Jurkat, Clone E6-1 (cell line): ENCODE measurements around the gene CENPQ.

ENCODE experiments used
- DNase-seq: peaks from one replicate; pipeline ENCODE4 v3.0.0-alpha.2; 2011; ENCODE audit warnings: low read depth, low spot score
- H3K4me3 ChIP-seq: 2 replicates; pipeline ENCODE4 v1.5.1; 2011; ENCODE audit warnings: mild to moderate bottlenecking, low read length, control low read depth, moderate library complexity

CENPQ gene

DNA sequence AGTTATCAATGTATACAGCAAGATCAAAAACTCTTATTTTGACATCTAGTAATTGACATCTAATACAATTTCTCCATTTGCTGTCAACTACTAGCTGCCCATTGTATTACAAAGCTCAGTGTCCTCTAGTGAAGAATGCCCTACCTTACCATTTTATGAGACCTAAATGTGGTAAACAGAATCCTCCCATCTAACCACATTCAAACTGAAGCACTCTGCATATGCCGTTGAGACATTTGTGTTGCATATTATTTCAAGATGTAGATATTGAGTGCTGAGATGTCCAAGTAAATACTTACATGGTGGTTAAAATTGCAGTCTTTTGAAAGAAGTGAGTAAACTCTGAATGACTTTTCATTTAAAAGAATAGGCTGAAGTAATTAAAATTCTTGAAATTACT is 36.0 kb downstream of the CENPQ start:
- H3K4me3 ChIP-seq, result no peak overlapping the region
- DNase-seq, result no peak

- no peak for DNase-seq
- no peak within 1 kb of the TSS for H3K4me3 ChIP-seq
These were observed 36.5 kb downstream of the CENPQ start, which contains the start of gene GLYATL3 for GRCh38 chr6:49499623-49500022. Gene GLYATL3 (plus strand): TSS chr6:49499923. CDS start chr6:49511991, 12,068 bp downstream.

GRCh38 chr6:49504666-49505065 is 41.5 kb downstream of the CENPQ start:
- no peak for DNase-seq
- H3K4me3 ChIP-seq, result no peak overlapping the region

DNA sequence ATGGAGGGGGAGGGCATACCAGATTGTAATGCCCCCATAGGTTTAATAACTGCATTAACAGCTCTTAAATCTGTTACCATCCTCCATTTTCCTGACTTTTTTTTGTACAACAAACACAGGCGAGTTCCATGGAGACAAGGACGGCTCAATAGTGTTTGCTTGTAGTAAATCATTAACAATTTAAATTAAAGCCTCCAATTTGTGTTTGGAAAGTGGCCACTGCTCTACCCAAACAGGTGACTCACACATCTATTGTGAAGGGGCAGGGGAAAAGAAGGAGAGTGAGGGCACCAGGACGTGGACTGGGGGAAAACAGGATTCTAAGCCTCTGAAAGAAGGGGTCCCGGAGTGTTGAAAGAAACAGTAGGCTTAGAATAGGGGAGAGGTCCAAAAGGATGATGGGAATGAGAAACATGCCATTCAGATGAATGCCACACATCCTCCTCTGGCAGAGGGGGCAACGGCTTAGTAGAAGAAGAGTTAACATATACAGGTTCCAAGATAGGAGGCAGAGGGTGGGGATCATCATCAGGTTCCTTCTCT is 43.5 kb downstream of the CENPQ start:
- no peak overlapping the region for H3K4me3 ChIP-seq
- DNase-seq, result no peak

DNA sequence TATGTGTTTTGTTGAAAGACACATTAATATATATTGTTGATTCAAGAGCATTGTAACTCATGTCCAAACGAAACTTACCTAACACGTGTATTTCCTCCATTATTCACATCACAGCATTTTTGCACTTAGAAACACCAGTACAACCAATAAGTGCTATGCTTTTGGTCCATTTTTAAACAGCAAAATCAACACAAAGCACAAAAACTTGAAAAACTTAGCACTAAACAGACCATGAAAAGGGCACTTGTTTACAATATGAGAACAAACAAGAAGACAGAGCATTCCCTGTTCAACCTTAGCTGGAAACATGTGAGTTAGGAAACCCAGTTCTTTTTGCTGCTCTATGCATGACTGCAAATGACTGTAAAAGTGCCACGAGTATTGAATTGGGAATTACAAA is 46.2 kb downstream of the CENPQ start:
- no peak overlapping the region for H3K4me3 ChIP-seq
- no peak for DNase-seq

DNA sequence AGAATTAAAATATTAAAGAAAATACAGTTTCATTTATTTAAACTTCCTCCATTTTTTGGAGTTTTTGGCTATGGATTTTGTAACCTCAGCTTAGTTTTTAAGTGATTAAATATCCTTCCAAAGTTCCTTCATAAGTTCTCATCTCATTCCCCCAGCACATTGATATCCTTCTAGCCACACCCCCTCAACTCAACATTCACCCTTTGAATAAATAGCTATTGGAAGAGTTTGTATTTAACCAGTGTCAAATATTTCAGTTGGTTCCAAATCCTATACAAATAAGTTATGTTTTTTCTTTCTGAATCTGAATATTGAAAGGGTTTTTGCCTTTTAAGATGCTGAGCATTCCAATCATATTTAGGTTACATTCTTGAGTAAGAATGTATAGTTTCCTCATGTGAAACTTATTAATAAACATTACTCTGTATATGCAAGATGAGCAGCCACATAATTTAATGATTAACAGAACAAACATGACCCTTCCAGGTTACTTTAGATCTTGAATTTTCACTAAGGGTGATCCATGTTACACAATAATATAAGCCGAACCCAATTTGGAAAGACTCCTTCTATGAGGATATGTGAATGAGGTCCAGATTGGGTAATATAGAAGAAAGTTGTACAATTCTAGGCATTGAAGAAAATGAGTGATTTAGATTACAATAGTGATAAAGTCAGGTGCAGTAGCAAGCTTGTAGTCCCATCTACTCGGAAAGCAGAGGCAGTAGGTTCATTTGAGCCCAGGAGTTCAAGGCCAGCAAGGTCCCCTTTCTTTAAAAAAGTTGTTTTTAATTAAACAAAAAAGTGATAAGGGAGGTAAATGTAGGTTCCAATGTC is 50.2 kb downstream of the CENPQ start:
- DNase-seq, result no peak
- no peak overlapping the region for H3K4me3 ChIP-seq

DNA sequence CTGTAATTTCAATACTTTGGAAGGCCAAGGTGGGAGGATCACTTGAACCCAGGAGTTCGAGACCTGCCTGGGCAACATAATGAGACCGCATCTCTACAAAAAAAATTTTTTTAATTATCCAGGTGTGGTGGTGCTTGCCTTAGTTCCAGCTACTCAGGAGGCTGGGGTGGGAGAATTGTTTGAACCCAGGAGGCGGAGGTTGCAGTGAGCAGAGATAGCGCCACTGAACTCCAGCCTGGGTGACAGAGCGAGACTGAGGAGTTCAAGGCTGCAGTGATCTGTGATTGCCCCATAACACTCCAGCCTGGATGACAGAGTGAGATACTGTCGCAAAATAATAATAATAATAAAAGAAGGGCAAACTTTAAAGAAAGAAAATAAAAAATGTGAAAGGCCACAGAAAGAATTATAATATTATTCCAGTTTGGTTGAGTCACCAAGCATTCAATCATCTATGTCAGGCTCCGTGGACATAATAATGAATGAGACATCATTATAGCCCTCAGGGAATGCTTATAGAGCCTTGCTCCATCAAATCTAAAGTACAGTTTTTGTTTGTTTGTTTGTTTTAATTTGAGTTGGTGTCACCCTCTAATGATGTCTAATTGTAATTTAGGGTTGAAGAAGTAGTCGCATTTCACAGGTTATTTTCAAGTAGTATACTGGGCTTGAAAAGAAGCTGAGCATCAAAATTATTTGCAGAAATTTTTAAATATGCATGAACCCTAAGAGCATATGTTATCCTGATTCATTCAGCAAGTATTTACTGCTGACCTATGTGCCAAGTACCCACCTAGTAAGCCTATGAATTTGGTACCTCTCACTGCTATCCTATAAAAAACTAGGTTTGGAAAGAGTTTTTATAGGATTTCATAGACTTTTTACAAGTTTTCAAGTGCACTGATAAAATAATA is 51.7 kb downstream of the CENPQ start:
- H3K4me3 ChIP-seq, result no peak overlapping the region
- DNase-seq, result no peak

- DNase-seq, result no peak
These were observed 52.4 kb downstream of the CENPQ start for GRCh38 chr6:49515485-49516146.

DNA sequence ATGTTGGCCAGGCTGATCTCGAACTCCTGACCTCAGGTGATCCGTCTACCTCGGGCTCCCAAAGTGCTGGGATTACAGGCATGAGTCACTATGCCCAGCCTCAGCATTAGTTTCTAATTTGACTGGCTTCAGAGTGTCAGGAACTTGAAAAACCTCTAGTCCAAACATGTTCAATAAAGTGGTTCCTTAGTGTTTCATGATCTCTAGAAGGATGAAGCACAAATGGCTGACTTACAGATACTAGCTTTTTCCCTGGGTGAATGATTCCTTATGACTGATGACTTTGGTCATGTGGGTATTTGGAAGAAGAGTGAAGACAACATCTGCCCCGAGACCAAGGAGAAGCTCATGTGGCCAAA is 53.0 kb downstream of the CENPQ start:
- H3K4me3 ChIP-seq, result no peak overlapping the region
- no peak for DNase-seq

More at GRCh38 chr6:49515485-49516146, 52.4 kb downstream of the CENPQ start:
- H3K4me3 ChIP-seq, result no peak overlapping the region

DNA sequence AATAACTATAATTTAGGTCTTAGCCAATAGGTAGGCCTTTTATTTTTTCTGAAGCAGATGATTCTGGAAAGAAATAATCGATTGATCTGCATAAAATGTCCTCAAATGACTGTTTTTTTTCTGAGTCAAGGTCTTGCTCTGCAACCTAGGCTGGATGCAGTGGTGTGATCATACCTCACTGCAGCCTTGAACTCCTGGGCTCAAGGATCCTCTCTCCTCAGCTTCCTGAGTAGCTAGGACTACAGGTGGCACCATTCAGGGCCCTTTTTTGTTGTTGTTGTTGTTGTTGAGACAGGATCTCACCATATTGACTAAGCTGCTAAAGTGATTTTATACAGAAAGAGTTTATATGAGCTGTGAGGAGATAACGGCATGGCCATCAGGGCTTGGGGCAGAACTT is 54.7 kb downstream of the CENPQ start:
- DNase-seq, result no peak
- no peak overlapping the region for H3K4me3 ChIP-seq

DNA sequence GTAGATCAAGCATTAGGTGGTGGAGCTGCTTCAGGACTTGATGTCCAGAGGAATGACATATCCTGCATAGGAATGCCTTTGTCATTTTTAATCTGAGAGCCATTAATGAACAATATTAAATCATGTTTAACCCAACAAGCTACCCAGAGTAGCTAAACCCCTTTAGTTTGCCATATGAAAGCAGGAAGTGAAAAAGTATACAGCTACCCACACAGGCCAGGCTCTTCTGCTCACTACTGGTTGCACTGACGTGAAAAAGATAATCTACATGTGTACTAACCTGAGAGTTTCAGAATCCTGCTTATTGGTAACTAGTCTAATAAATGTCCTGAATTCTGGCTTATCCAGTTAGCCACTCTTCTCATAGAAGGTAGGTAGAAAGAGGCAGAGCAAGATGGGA is 56.5 kb downstream of the CENPQ start:
- H3K4me3 ChIP-seq, result no peak overlapping the region
- no peak for DNase-seq

DNA sequence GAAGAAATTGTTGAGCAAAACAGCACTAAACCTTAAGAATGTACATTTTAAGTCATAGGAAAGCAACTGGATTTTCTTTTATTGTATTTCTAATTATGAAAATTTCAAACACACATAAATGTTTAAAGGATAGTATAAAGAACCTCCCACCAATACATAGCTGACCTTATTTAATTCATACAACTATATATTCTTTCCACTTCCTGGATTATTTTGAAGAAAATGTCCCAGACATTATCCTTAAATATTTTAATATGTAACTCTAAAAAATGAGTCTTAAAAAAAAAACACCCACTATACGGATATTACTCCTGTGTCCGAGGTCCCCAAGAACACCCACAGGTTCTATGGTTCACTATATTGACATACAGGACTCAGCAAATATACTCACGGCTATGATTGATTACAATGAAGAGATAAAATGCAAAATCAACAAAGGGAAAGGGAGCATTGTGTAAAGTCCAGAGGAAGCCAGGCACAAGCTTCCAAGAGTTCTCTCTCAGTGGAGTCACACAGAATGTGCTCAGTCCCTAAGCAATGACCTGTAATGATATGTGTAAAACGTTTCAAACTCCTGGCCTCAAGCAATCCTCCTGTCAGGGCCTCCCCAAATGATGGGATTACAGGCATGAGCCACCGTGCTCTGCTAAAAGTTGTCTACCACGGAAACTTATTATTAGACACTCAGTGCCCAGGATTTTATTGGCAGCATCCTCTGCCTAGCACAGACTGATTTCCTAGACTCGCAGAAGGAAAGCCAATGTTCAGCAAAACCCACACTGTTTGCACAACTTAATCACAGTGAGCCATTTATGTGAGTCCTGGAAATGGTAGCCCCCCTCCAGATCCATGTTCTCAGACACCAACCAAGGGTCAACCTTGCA is 59.8 kb downstream of the CENPQ start:
- no peak for DNase-seq
- no peak overlapping the region for H3K4me3 ChIP-seq

DNA sequence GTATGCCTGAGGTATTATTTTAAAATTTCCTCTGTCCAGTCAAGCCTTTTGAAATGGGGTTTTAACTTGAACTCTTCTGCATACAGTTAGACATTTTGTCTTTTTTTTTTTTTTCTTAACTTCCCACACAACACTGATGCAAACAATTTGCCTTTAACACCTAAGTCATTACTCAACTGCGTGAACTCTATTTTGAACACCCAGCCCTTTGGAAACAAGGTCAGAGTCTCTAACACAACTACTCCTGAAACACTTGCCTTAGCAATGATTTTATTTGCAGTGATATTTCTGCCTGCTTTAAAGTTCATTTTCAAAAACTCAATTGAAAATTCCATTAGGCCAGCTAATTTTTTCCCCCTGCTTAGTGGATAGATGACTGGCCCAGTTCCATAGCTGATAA is 60.7 kb downstream of the CENPQ start:
- no peak for DNase-seq
- no peak overlapping the region for H3K4me3 ChIP-seq

DNA sequence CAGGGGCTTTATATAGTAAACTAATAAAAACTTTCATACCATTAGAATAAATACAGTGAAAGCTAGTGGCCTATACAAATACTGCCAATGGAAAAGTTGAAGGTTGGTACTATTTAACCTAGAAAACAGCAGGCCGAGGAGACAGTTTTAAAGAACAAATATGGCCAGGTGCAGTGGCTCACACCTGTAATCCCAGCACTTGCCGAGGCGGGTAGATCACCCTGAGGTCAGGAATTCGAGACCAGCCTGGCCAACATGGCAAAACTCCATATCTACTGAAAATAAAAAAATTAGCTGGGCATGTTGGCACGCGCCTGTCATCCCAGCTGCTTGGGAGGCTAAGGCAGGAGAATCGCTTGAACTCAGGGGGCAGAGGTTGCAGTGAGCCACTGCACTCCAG is 61.4 kb downstream of the CENPQ start:
- no peak overlapping the region for H3K4me3 ChIP-seq
- DNase-seq, result no peak

- H3K4me3 ChIP-seq, result no peak overlapping the region
- DNase-seq, result no peak
These were observed 63.4 kb downstream of the CENPQ start for GRCh38 chr6:49526598-49526997.

GRCh38 chr6:49527320-49527719 is 64.2 kb downstream of the CENPQ start:
- DNase-seq, result no peak
- H3K4me3 ChIP-seq, result no peak overlapping the region

- DNase-seq, result no peak
- no peak overlapping the region for H3K4me3 ChIP-seq
These were observed 65.4 kb downstream of the CENPQ start for GRCh38 chr6:49528571-49528970.

GRCh38 chr6:49530141-49530776 is 67.1 kb downstream of the CENPQ start:
- no peak overlapping the region for H3K4me3 ChIP-seq
- DNase-seq, result no peak
